ENCODE data around the gene LAMP2. TPM values are rescaled to one million over a fixed set of nuclear protein-coding genes. Genes with fewer than 3 reads are reported as not detected.

The LAMP2 gene
- total RNA-seq, 1 experiment from 2014 or later = 41.1 TPM

- TF ChIP-seq CTCF (IDR thresholded peaks at IDR 0.05 in 2 of 3, conservative IDR thresholded peaks at IDR 0.05 in 1 of 3; ENCODE audit: borderline replicate concordance in 1 of 3, insufficient read depth in 1 of 3, low read depth in 2 of 3, low read length in 2 of 3) (no peak), RAD21 (IDR thresholded peaks at IDR 0.05; ENCODE audit: low read depth) (no peak), SIN3A (IDR thresholded peaks at IDR 0.05; ENCODE audit: low read depth) (no peak), EGR1 (IDR thresholded peaks at IDR 0.05; ENCODE audit: low read depth) (no peak)
Measured at GRCh38 chrX:120439921-120440320, 29.2 kb downstream of the LAMP2 start (continued).

- intact Hi-C loops (cut with micrococcal nuclease) = no loop called here
- POLR2A ChIA-PET = no interaction called here
- RAD21 ChIA-PET (ENCODE audit: low non-redundant PET in 1 of 2, low total read pairs in 2 of 2, uncharacterized antibody in 2 of 2, unreplicated experiment in 2 of 2) = no interaction called here
Measured at GRCh38 chrX:120429776-120430540, 39.1 kb downstream of the LAMP2 start.

More at GRCh38 chrX:120429776-120430540, 39.1 kb downstream of the LAMP2 start:
- H3K27ac ChIP-seq (ENCODE audit: low read depth, low read length) = no peak overlapping the region
- no peaks in the 10 kb centered on the region for H3K79me2 ChIP-seq (ENCODE audit: insufficient read depth, low read length)
- no peak overlapping the region for H3K4me3 ChIP-seq (replicated peaks in 1 of 2; ENCODE audit: low read depth in 1 of 2, low read length in 2 of 2)
- TF ChIP-seq EZH2phosphoT487 (IDR thresholded peaks at IDR 0.05; ENCODE audit: borderline replicate concordance) (no peak), EZH2 (IDR thresholded peaks at IDR 0.05) (no peak), ZFX (IDR thresholded peaks at IDR 0.05) (no peak), ZNF274 (IDR thresholded peaks at IDR 0.05; ENCODE audit: low read depth, low read length) (no peak), SRF (IDR thresholded peaks at IDR 0.05; ENCODE audit: low read depth) (no peak), ELF1 (IDR thresholded peaks at IDR 0.05; ENCODE audit: borderline replicate concordance, low read depth) (no peak), CBX3 (IDR thresholded peaks at IDR 0.05; ENCODE audit: low read depth) (no peak), SIN3A (IDR thresholded peaks at IDR 0.05; ENCODE audit: low read depth) (no peak), CEBPB (IDR thresholded peaks at IDR 0.05; ENCODE audit: low read depth) (no peak), FOSL1 (IDR thresholded peaks at IDR 0.05; ENCODE audit: low read depth) (no peak), YY1 (IDR thresholded peaks at IDR 0.05; ENCODE audit: extremely low read depth, insufficient replicate concordance, low read depth, low read length) (no peak), ATF3 (IDR thresholded peaks at IDR 0.05) (no peak), MAX (IDR thresholded peaks at IDR 0.05) (no peak), POLR2AphosphoS5 (IDR thresholded peaks at IDR 0.05; ENCODE audit: low read depth, low read length) (no peak), EGR1 (IDR thresholded peaks at IDR 0.05; ENCODE audit: low read depth) (no peak), TCF7L2 (IDR thresholded peaks at IDR 0.05; ENCODE audit: borderline replicate concordance, extremely low read depth, insufficient read depth, insufficient read length) (no peak)
- H3K9ac ChIP-seq (ENCODE audit: low read length) = no peak overlapping the region
- no peaks in the 10 kb centered on the region for H3K4me1 ChIP-seq (ENCODE audit: control insufficient read depth in 1 of 2, insufficient read depth in 2 of 2, low read length in 2 of 2)
- H3K9me3 ChIP-seq (ENCODE audit: control insufficient read depth in 1 of 2, insufficient read depth in 1 of 2, low read depth in 1 of 2, low read length in 2 of 2) = no peaks in the 10 kb centered on the region
- H3K4me2 ChIP-seq (ENCODE audit: low read length) = no peak overlapping the region
- H3K27me3 ChIP-seq (ENCODE audit: insufficient read depth, low read length) = no peaks in the 10 kb centered on the region
- ATAC-seq (no peak), DNase-seq (ENCODE audit: low read depth, low spot score) (no peak)
- H3K9me2 ChIP-seq (ENCODE audit: insufficient read depth) = no peaks in the 10 kb centered on the region
- no peaks in the 10 kb centered on the region for H4K20me1 ChIP-seq (ENCODE audit: insufficient read depth)
- BruUV-seq (replicated peaks) = no TSS peak
- H3K36me3 ChIP-seq (ENCODE audit: control insufficient read depth in 1 of 2, insufficient read depth in 2 of 2, low read length in 2 of 2) = no peaks in the 10 kb centered on the region
- no peak overlapping the region for H2AFZ ChIP-seq (ENCODE audit: low read depth, low read length, poor library complexity, severe bottlenecking)
- CTCF ChIA-PET = no interaction called here

Data from HCT116 (cell line).